GM19328 (cell line): ENCODE results near the gene DOCK3.
A peak's percentile ranks its signal among the peaks of the same experiment; 100 is the strongest.
"Not testable (repeated sequence)": the region's sequence is repeated elsewhere in the genome, so short reads cannot be mapped to it uniquely, and the experiment has no call there.

Experiments used
- ATAC-seq: cut with Tn5 transposase; IDR thresholded peaks from one replicate; pipeline ENCODE4 v1.9.1; 2021; ENCODE audit warnings: mild to moderate bottlenecking, moderate library complexity; ENCODE audit not compliant: unreplicated experiment

The DOCK3 gene

GRCh38 chr3:51380601-51381332 lies 706.0 kb downstream of the DOCK3 start:
- ATAC-seq: no peak

- no peak for ATAC-seq
Observed at GRCh38 chr3:51381333-51381705, 706.6 kb downstream of the DOCK3 start.

GRCh38 chr3:51382076-51382745 lies 707.5 kb downstream of the DOCK3 start:
- ATAC-seq: no peak

- ATAC-seq: no peak
Observed at GRCh38 chr3:51382947-51383578, 708.3 kb downstream of the DOCK3 start.

GRCh38 chr3:51384055-51384725 lies 709.5 kb downstream of the DOCK3 start:
- ATAC-seq: no peak

- peak; percentile 96 for ATAC-seq
Observed at GRCh38 chr3:51384726-51385473, 710.2 kb downstream of the DOCK3 start, which contains the start of gene MANF. Gene MANF (plus strand): TSS chr3:51385291. CDS start chr3:51385343, 52 bp downstream.

- ATAC-seq: no peak
Observed at GRCh38 chr3:51385621-51386091, 710.9 kb downstream of the DOCK3 start.

GRCh38 chr3:51386159-51386851 lies 711.6 kb downstream of the DOCK3 start:
- ATAC-seq: no peak

- no peak for ATAC-seq
Observed at GRCh38 chr3:51386852-51387229, 712.1 kb downstream of the DOCK3 start.

GRCh38 chr3:51387281-51387680 lies 712.6 kb downstream of the DOCK3 start:
- not testable (repeated sequence) for ATAC-seq

- no peak for ATAC-seq
Observed at GRCh38 chr3:51388286-51389029, 713.7 kb downstream of the DOCK3 start.

GRCh38 chr3:51389423-51390183 lies 714.9 kb downstream of the DOCK3 start:
- no peak for ATAC-seq

GRCh38 chr3:51390246-51391074 lies 715.7 kb downstream of the DOCK3 start:
- ATAC-seq: no peak

- ATAC-seq: peak; percentile 94
Observed at GRCh38 chr3:51391075-51391565, 716.4 kb downstream of the DOCK3 start, which contains the start of gene RBM15B. Gene RBM15B (plus strand): TSS chr3:51391285. CDS start chr3:51391400, 115 bp downstream.

- peak; percentile 17 for ATAC-seq
Observed at GRCh38 chr3:51391566-51392354, 717.0 kb downstream of the DOCK3 start.

- ATAC-seq: no peak
Observed at GRCh38 chr3:51392355-51393133, 717.8 kb downstream of the DOCK3 start.
